ENCODE data around the gene PTPRG.

The PTPRG gene

GRCh38 chr3:62007036-62007435 is 445.7 kb downstream of the PTPRG start:
- no peak for TF ChIP-seq CTCF (conservative IDR thresholded peaks at IDR 0.05)
- TF ChIP-seq ZFX (IDR thresholded peaks at IDR 0.05): no peak
- H3K27ac ChIP-seq: no peak overlapping the region

GRCh38 chr3:62010989-62011388 is 449.6 kb downstream of the PTPRG start:
- H3K27ac ChIP-seq: no peak overlapping the region
- no peak for TF ChIP-seq CTCF (conservative IDR thresholded peaks at IDR 0.05)
- no peak for TF ChIP-seq ZFX (IDR thresholded peaks at IDR 0.05)

GRCh38 chr3:62011666-62012065 is 450.3 kb downstream of the PTPRG start:
- H3K27ac ChIP-seq: no peak overlapping the region
- no peak for TF ChIP-seq ZFX (IDR thresholded peaks at IDR 0.05)
- TF ChIP-seq CTCF (conservative IDR thresholded peaks at IDR 0.05): no peak

- TF ChIP-seq ZFX (IDR thresholded peaks at IDR 0.05) (no peak), CTCF (conservative IDR thresholded peaks at IDR 0.05) (no peak)
- H3K27ac ChIP-seq: no peak overlapping the region
These were observed 452.6 kb downstream of the PTPRG start for GRCh38 chr3:62013951-62014350.

- no peak for TF ChIP-seq CTCF (conservative IDR thresholded peaks at IDR 0.05)
- no peak for TF ChIP-seq ZFX (IDR thresholded peaks at IDR 0.05)
These were observed 453.7 kb downstream of the PTPRG start for GRCh38 chr3:62015111-62015510.

GRCh38 chr3:62019906-62020305 is 458.5 kb downstream of the PTPRG start:
- TF ChIP-seq CTCF (conservative IDR thresholded peaks at IDR 0.05) (no peak), ZFX (IDR thresholded peaks at IDR 0.05) (no peak)
- no peak overlapping the region for H3K27ac ChIP-seq

More at GRCh38 chr3:62015111-62015510, 453.7 kb downstream of the PTPRG start:
- no peak overlapping the region for H3K27ac ChIP-seq

- TF ChIP-seq CTCF (conservative IDR thresholded peaks at IDR 0.05) (no peak), ZFX (IDR thresholded peaks at IDR 0.05) (no peak)
- no peak overlapping the region for H3K27ac ChIP-seq
These were observed 459.3 kb downstream of the PTPRG start for GRCh38 chr3:62020706-62021105.
